Neural progenitor cell (in vitro differentiated cells): Measurements from ENCODE around the gene SNX17.

Experiments
- CTCF ChIP-seq: fragments of 200-600 bp; sonication (generic); IDR thresholded peaks from 2 replicates; pipeline ENCODE4 v1.5.1; 2017; ENCODE audit warnings: antibody characterized with exemption, mild to moderate bottlenecking
- EZH2 ChIP-seq: fragments of 200-600 bp; sonication (generic); IDR thresholded peaks from 2 replicates; pipeline ENCODE4 v1.6.1; 2017; ENCODE audit warnings: antibody characterized with exemption, mild to moderate bottlenecking, moderate library complexity

- TF ChIP-seq CTCF: no peak
- TF ChIP-seq EZH2: no peak
Observed at GRCh38 chr2:27398962-27399361, 28.5 kb downstream of the SNX17 start.
